Mammary epithelial cell (primary cell): Measurements from ENCODE around the gene B4GAT1.

ENCODE experiments used
- EZH2 ChIP-seq: IDR thresholded peaks from 2 replicates; pipeline ENCODE4 v1.6.1; 2012; ENCODE audit warnings: low read length, inconsistent platforms, borderline replicate concordance
- TF ChIP-seq, protein P1 (sequence below), 2 donors: IDR thresholded peaks in 1 of 2; conservative IDR thresholded peaks in 1 of 2; 2 replicates each; pipeline ENCODE4 v1.5.1; 2011 to 2012; ENCODE audit warnings: inconsistent platforms in 2 of 2, low read length in 2 of 2, mild to moderate bottlenecking in 2 of 2, control low read depth in 1 of 2, low read depth in 1 of 2; ENCODE audit not compliant: insufficient read depth in 1 of 2; ENCODE audit errors: extremely low read depth in 1 of 2

DNA sequence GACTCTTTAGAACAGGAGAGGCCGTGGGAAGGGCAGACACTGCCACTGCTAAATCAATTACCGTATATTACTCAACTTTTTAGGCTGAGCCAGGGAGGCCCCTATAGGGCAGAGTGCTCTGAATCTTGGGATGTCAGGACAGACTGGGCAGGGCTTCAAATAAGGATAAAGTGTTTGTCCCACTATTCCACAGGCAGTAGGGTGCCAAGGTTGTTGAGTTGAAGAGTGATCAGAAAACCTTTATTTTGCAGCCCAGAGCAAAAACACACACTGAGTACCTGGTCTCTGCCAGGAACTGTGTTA, 1.6 kb upstream of the B4GAT1 start:
- TF ChIP-seq, protein P1, sequence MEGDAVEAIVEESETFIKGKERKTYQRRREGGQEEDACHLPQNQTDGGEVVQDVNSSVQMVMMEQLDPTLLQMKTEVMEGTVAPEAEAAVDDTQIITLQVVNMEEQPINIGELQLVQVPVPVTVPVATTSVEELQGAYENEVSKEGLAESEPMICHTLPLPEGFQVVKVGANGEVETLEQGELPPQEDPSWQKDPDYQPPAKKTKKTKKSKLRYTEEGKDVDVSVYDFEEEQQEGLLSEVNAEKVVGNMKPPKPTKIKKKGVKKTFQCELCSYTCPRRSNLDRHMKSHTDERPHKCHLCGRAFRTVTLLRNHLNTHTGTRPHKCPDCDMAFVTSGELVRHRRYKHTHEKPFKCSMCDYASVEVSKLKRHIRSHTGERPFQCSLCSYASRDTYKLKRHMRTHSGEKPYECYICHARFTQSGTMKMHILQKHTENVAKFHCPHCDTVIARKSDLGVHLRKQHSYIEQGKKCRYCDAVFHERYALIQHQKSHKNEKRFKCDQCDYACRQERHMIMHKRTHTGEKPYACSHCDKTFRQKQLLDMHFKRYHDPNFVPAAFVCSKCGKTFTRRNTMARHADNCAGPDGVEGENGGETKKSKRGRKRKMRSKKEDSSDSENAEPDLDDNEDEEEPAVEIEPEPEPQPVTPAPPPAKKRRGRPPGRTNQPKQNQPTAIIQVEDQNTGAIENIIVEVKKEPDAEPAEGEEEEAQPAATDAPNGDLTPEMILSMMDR (conservative IDR thresholded peaks at IDR 0.05 in 1 of 2, IDR thresholded peaks at IDR 0.05 in 1 of 2; ENCODE audit: extremely low read depth in 1 of 2, insufficient read depth in 1 of 2, low read depth in 1 of 2, low read length in 2 of 2), result no peak
- no peak for TF ChIP-seq EZH2
